Naive thymus-derived CD4-positive, alpha-beta T cell (primary cell): ENCODE results near the gene IMPACT. TPM values are rescaled to one million over a fixed set of nuclear protein-coding genes. Genes with fewer than 3 reads are reported as not detected.

ENCODE experiments used
- ATAC-seq: fragments of 150-1000 bp; cut with Tn5 transposase; 2 replicates; pipeline ENCODE4 v1.10.0; 2021; ENCODE audit warnings: mild to moderate bottlenecking, moderate library complexity
- CTCF ChIA-PET: fragments of 350-600 bp; sonication (Branson Sonifier 250); formaldehyde crosslinking; loops from one replicate; lab custom pipeline; 2021; ENCODE audit warnings: antibody characterized with exemption; lab: Charles Lee
- POLR2A ChIA-PET: fragments of 350-600 bp; sonication (Branson Sonifier 250); formaldehyde crosslinking; loops from one replicate; lab custom pipeline; 2021; ENCODE audit warnings: antibody characterized with exemption, inconsistent platforms; lab: Charles Lee
- DNase-seq, 9 donors: peaks; one replicate each; pipeline versions ENCODE4 v3.0.0 to v3.0.0-alpha.2; 2020 to 2022; ENCODE audit warnings: mixed read lengths in 1 of 9
- H3K27ac ChIP-seq: one replicate; pipeline ENCODE4 v1.7.0; 2013; ENCODE audit warnings: mild to moderate bottlenecking, low read depth, low read length, moderate library complexity
- H3K27me3 ChIP-seq, 2 donors: one replicate each; pipeline ENCODE4 v1.7.0; 2013; ENCODE audit warnings: low read length in 2 of 2, mild to moderate bottlenecking in 2 of 2, moderate library complexity in 2 of 2; ENCODE audit not compliant: control insufficient read depth in 2 of 2, insufficient read depth in 2 of 2
- H3K36me3 ChIP-seq, 3 experiments: 1 replicate in 2 of 3; 2 replicates in 1 of 3; pipeline ENCODE4 v1.7.0; 2013; ENCODE audit warnings: low read length in 3 of 3, mild to moderate bottlenecking in 3 of 3, moderate library complexity in 1 of 3; ENCODE audit not compliant: insufficient read depth in 3 of 3, control insufficient read depth in 2 of 3
- H3K4me1 ChIP-seq, 2 donors: one replicate each; pipeline ENCODE4 v1.7.0; 2013; ENCODE audit warnings: low read length in 2 of 2, mild to moderate bottlenecking in 2 of 2, moderate library complexity in 1 of 2; ENCODE audit not compliant: control insufficient read depth in 2 of 2, insufficient read depth in 2 of 2
- H3K4me3 ChIP-seq: 2 replicates; pipeline ENCODE4 v1.7.0; 2013; ENCODE audit warnings: mild to moderate bottlenecking, low read length
- H3K9me3 ChIP-seq, 3 experiments: 1 replicate in 2 of 3; 2 replicates in 1 of 3; pipeline ENCODE4 v1.7.0; 2013; ENCODE audit warnings: low read length in 3 of 3; ENCODE audit not compliant: control insufficient read depth in 2 of 3
- H3K27ac Mint-ChIP-seq, 9 donors: one replicate each; pipeline ENCODE4 v1.8.0; 2020 to 2022; ENCODE audit warnings: mixed read lengths in 9 of 9, mild to moderate bottlenecking in 8 of 9, moderate library complexity in 5 of 9, inconsistent platforms in 2 of 9
- H3K27me3 Mint-ChIP-seq, 5 donors: one replicate each; pipeline ENCODE4 v1.8.0; 2021 to 2022; ENCODE audit warnings: mixed read lengths in 5 of 5, mild to moderate bottlenecking in 1 of 5
- H3K36me3 Mint-ChIP-seq, 5 donors: one replicate each; pipeline ENCODE4 v1.8.0; 2020 to 2022; ENCODE audit warnings: mixed read lengths in 5 of 5, mild to moderate bottlenecking in 3 of 5, inconsistent platforms in 1 of 5
- H3K4me1 Mint-ChIP-seq, 7 donors: one replicate each; pipeline ENCODE4 v1.8.0; 2020 to 2022; ENCODE audit warnings: mixed read lengths in 7 of 7, mild to moderate bottlenecking in 3 of 7, inconsistent platforms in 1 of 7
- H3K4me3 Mint-ChIP-seq, 10 donors: one replicate each; pipeline ENCODE4 v1.8.0; 2020 to 2022; ENCODE audit warnings: mild to moderate bottlenecking in 10 of 10, mixed read lengths in 10 of 10, moderate library complexity in 6 of 10, inconsistent platforms in 2 of 10
- H3K9me3 Mint-ChIP-seq, 11 donors: one replicate each; pipeline ENCODE4 v1.8.0; 2020 to 2022; ENCODE audit warnings: mixed read lengths in 11 of 11, mild to moderate bottlenecking in 4 of 11, inconsistent platforms in 1 of 11, moderate library complexity in 1 of 11
- intact Hi-C, 2 donors: fragments of 100-400 bp; cut with micrococcal nuclease; formaldehyde crosslinking; loops; one replicate each; pipeline ENCODE4 v1.15.1; 2023
- polyA plus RNA-seq, 2 donors: library from polyadenylated mRNA; unstranded; fragments of 300-500 nt; fragmentation: Illumina TruSeq; gene quantifications; one replicate each; pipeline ENCODE4 v1.2.3, GENCODE V29; 2021
- total RNA-seq, 6 experiments: library from RNA in 5 of 6; stranded (reverse) in 5 of 6; gene quantifications; 1 replicate in 5 of 6; 2 replicates in 1 of 6; pipeline ENCODE4 v1.2.3 and lab custom pipeline; 2021 to 2026

Gene IMPACT
- total and polyA plus RNA-seq, 7 experiments from 2014 or later, result 7.8 to 21.1 (median 15.5) TPM

DNA sequence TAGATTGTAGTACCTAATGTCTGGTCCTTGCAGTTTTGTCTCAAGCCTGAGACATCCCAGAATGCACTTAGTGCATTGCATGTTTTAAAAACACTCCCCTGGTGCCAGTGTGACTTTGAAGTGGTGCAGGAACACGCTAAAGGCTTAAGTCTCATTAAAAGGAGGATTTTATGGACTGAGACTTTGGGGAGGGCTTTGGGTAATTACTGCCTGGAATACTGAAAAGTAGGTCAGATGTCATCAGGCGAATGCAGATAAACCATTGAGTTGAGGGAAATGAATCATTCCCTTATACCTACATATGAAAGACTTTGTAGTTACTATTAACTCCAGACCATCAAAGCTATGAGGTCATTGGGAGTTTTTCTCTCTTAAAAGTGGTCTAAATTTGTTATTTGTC lies 25.9 kb upstream of the IMPACT start:
- Mint-ChIP-seq H3K4me3 (no peak overlapping the region), H3K9me3 (peaks cover 0 to 1% (median 0%) of the 10 kb centered on the region in 11 donors), H3K4me1 (peaks cover 0 to 13% (median 12%) of the 10 kb centered on the region in 7 donors), H3K27me3 (peaks cover 5 to 42% (median 26%) of the 10 kb centered on the region in 5 donors), H3K36me3 (no peaks in the 10 kb centered on the region), H3K27ac (peak overlapping the region in 1 of 9 donors; percentile 32)
- no peaks in the 10 kb centered on the region for H3K27me3 ChIP-seq
- ChIA-PET POLR2A (interaction anchor here (0.9 kb wide), 1 partner anchor 10 kb away, joined by 3 read pairs; no protein-coding TSS in a partner anchor), CTCF (no interaction called here)
- no peak overlapping the region for H3K4me3 ChIP-seq
- peaks cover 0 to 6% of the 10 kb centered on the region in 2 donors for H3K4me1 ChIP-seq
- no peaks in the 10 kb centered on the region for H3K9me3 ChIP-seq
- DNase-seq, result no peak
- no peak for ATAC-seq
- H3K27ac ChIP-seq, result no peak overlapping the region
- H3K36me3 ChIP-seq, result no peaks in the 10 kb centered on the region
- intact Hi-C loops, result no loop called here

DNA sequence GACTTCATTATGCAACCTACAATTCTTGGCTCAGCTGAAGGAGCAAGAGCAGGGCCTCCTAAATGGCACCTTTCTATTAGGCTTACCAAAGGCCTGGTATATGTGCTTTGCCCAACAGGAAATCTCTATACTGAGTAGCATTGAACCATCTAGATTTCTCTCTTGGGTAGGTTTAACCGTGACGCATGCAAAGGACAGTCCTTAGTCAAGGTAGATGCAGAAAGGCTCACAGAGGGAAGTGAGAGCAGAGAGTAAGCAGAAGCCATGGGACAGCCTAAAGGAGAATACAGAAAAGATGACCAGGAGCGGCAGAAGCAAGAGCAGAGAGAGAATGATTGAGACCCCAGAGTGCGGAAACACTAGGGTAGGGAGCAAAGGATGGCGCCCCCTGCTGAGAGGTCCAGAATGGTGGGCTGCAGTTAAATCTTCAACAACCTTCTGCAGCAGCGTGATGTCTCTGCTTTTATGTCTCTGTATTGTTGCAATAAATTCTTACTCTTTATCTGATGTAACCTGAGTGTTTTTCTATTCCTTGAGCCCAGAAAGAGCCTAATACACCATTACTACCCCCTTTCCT lies 24.2 kb upstream of the IMPACT start:
- DNase-seq (no peak), ATAC-seq (no peak)
- H3K4me1 ChIP-seq, result peaks cover 0 to 6% of the 10 kb centered on the region in 2 donors
- Mint-ChIP-seq H3K27ac (no peak overlapping the region), H3K27me3 (peaks cover 16 to 43% (median 39%) of the 10 kb centered on the region in 5 donors), H3K36me3 (peaks cover 0 to 4% (median 0%) of the 10 kb centered on the region in 5 donors), H3K4me3 (no peak overlapping the region), H3K4me1 (peaks cover 0 to 9% (median 6%) of the 10 kb centered on the region in 7 donors), H3K9me3 (peaks cover 0 to 3% (median 0%) of the 10 kb centered on the region in 11 donors)
- no peak overlapping the region for H3K27ac ChIP-seq
- H3K36me3 ChIP-seq, result no peaks in the 10 kb centered on the region
- ChIA-PET POLR2A (no interaction called here), CTCF (no interaction called here)
- no peak overlapping the region for H3K4me3 ChIP-seq
- H3K27me3 ChIP-seq, result no peaks in the 10 kb centered on the region
- intact Hi-C loops, result loop anchor here in 1 of 2 donors (1.0 kb wide), 1 partner anchor 43 kb away; no protein-coding TSS in a partner anchor
- no peaks in the 10 kb centered on the region for H3K9me3 ChIP-seq

DNA sequence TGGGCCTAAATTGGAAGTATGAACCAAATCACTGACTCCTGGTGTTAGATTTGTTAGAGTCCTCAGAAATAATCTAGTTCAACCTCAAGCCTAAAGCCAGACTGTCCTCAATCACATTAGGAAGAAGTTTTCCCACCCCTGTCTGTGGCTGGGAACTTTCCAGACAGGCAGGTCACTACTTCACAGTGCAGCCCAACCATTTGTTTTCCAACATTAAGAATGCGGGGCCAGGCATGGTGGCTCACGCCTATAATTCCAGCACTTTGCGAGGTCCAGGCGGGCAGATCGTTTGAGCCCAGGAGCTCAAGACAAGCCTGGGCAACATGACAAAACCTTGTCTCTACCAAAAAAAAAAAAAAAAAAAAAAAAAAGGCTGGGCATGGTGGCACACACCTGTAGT lies 23.4 kb upstream of the IMPACT start:
- H3K9me3 Mint-ChIP-seq, result peaks cover 0 to 3% (median 0%) of the 10 kb centered on the region in 11 donors
- peaks cover 0 to 6% (median 4%) of the 10 kb centered on the region in 7 donors for H3K4me1 Mint-ChIP-seq
- no peak overlapping the region for H3K27ac Mint-ChIP-seq
- POLR2A ChIA-PET, result no interaction called here
- H3K4me3 ChIP-seq, result no peak overlapping the region
- DNase-seq (no peak), ATAC-seq (no peak)
- no peak overlapping the region for H3K27ac ChIP-seq
- H3K36me3 ChIP-seq, result no peaks in the 10 kb centered on the region
- H3K4me1 ChIP-seq, result peaks cover 0 to 4% of the 10 kb centered on the region in 2 donors
- no peaks in the 10 kb centered on the region for H3K9me3 ChIP-seq
- intact Hi-C loops, result no loop called here
- H3K36me3 Mint-ChIP-seq, result peaks cover 0 to 4% (median 0%) of the 10 kb centered on the region in 5 donors
- CTCF ChIA-PET, result no interaction called here
- H3K27me3 Mint-ChIP-seq, result peaks cover 23 to 47% (median 45%) of the 10 kb centered on the region in 5 donors
- no peak overlapping the region for H3K4me3 Mint-ChIP-seq
- no peaks in the 10 kb centered on the region for H3K27me3 ChIP-seq

DNA sequence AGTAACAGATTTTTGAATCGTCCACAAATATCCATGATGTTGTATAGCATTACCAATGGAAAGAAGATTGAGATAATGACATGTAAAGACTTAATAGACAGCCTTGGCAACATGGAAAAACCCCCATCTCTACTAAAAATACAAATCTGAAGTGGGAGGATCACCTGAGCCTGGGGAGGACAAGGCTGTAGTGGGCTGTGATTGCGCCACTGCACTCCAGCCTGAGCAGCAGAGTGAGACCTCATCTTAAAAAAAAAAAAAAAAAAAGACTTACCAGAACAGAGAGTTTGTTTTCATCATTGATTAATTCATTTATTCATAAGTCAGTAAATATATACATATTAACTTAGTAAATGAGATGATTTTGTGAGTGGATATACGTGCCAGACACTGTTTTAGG lies 21.9 kb upstream of the IMPACT start:
- Histone ChIP-seq H3K27me3 (peaks cover 0 to 3% of the 10 kb centered on the region in 2 donors), H3K27ac (no peak overlapping the region), H3K4me1 (no peaks in the 10 kb centered on the region), H3K4me3 (no peak overlapping the region), H3K9me3 (no peaks in the 10 kb centered on the region), H3K36me3 (no peaks in the 10 kb centered on the region)
- Mint-ChIP-seq H3K4me3 (no peak overlapping the region), H3K36me3 (peaks cover 0 to 4% (median 1%) of the 10 kb centered on the region in 5 donors), H3K27me3 (peaks cover 32 to 60% (median 48%) of the 10 kb centered on the region in 5 donors), H3K9me3 (peaks cover 0 to 3% (median 0%) of the 10 kb centered on the region in 11 donors), H3K4me1 (peaks cover 0 to 2% (median 0%) of the 10 kb centered on the region in 7 donors), H3K27ac (no peak overlapping the region)
- no peak for ATAC-seq
- ChIA-PET CTCF (no interaction called here), POLR2A (no interaction called here)
- no peak for DNase-seq
- intact Hi-C loops, result no loop called here

DNA sequence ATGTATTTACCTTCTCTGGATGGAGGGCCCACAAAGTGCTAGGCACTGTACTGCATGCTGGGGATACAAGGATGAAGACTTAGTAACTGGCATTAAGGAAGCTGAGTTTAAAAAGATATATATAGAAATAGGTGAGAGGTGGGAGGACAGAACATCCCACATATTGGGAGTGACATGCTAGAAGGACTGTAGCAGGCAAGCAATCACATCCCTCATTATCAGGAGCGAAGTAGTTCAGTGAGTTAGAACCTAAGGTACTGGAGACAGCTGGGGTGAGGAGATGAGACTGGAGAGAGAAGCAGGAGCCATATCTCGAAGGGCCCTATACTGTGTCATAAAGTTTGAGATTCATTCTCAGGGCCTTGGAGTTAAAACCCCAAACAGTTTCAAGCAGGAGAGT lies 18.0 kb upstream of the IMPACT start:
- Mint-ChIP-seq H3K4me1 (peaks cover 0 to 6% (median 0%) of the 10 kb centered on the region in 7 donors), H3K36me3 (peaks cover 0 to 12% (median 1%) of the 10 kb centered on the region in 5 donors), H3K9me3 (peaks cover 0 to 3% (median 0%) of the 10 kb centered on the region in 11 donors), H3K4me3 (no peak overlapping the region), H3K27ac (no peak overlapping the region), H3K27me3 (peaks cover 36 to 69% (median 59%) of the 10 kb centered on the region in 5 donors)
- POLR2A ChIA-PET, result no interaction called here
- H3K27me3 ChIP-seq, result peaks cover 0 to 6% of the 10 kb centered on the region in 2 donors
- CTCF ChIA-PET, result no interaction called here
- no peak overlapping the region for H3K4me3 ChIP-seq
- no peak overlapping the region for H3K27ac ChIP-seq
- no peaks in the 10 kb centered on the region for H3K9me3 ChIP-seq
- no peaks in the 10 kb centered on the region for H3K36me3 ChIP-seq
- ATAC-seq (no peak), DNase-seq (no peak)
- intact Hi-C loops, result no loop called here
- no peaks in the 10 kb centered on the region for H3K4me1 ChIP-seq

DNA sequence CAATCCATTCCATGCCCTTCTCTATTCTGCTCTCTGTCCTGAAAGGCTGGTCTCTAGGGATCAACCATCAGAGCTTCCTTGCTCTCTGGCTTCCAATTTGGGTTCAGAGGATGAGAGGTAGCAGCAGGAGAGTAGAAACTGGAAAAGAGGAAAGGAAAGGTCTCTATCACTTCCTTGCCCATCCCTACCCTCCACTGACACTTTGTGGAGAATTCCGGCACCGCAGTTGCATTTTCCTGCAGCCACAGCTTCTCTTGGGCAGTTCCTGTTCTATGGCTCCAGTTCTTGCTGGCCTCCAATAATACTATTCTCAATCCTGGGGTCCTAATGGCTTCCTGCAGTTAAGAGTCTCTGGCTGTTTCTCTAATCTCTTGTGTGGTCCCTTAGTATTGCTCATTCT lies 13.3 kb upstream of the IMPACT start:
- H3K27me3 Mint-ChIP-seq, result peaks cover 20 to 34% (median 24%) of the 10 kb centered on the region in 5 donors
- DNase-seq, result no peak
- Histone ChIP-seq H3K27ac (no peak overlapping the region), H3K4me3 (no peak overlapping the region), H3K4me1 (no peaks in the 10 kb centered on the region), H3K27me3 (peaks cover 0 to 6% of the 10 kb centered on the region in 2 donors), H3K36me3 (no peaks in the 10 kb centered on the region), H3K9me3 (no peaks in the 10 kb centered on the region)
- ChIA-PET POLR2A (no interaction called here), CTCF (no interaction called here)
- no peaks in the 10 kb centered on the region for H3K9me3 Mint-ChIP-seq
- peaks cover 0 to 21% (median 0%) of the 10 kb centered on the region in 7 donors for H3K4me1 Mint-ChIP-seq
- intact Hi-C loops, result no loop called here
- H3K27ac Mint-ChIP-seq, result no peak overlapping the region
- no peak for ATAC-seq
- H3K36me3 Mint-ChIP-seq, result peaks cover 0 to 13% (median 0%) of the 10 kb centered on the region in 5 donors
- no peak overlapping the region for H3K4me3 Mint-ChIP-seq
